GM21423 (cell line): ENCODE results near the gene GLOD4.

Source experiments
- ATAC-seq: cut with Tn5 transposase; IDR thresholded peaks from one replicate; pipeline ENCODE4 v1.9.1; 2021; ENCODE audit warnings: mild to moderate bottlenecking, moderate library complexity; ENCODE audit not compliant: unreplicated experiment

The GLOD4 gene

GRCh38 chr17:744937-745336, 37.1 kb downstream of the GLOD4 start:
- no peak for ATAC-seq

GRCh38 chr17:743139-743538, 38.9 kb downstream of the GLOD4 start:
- no peak for ATAC-seq

DNA sequence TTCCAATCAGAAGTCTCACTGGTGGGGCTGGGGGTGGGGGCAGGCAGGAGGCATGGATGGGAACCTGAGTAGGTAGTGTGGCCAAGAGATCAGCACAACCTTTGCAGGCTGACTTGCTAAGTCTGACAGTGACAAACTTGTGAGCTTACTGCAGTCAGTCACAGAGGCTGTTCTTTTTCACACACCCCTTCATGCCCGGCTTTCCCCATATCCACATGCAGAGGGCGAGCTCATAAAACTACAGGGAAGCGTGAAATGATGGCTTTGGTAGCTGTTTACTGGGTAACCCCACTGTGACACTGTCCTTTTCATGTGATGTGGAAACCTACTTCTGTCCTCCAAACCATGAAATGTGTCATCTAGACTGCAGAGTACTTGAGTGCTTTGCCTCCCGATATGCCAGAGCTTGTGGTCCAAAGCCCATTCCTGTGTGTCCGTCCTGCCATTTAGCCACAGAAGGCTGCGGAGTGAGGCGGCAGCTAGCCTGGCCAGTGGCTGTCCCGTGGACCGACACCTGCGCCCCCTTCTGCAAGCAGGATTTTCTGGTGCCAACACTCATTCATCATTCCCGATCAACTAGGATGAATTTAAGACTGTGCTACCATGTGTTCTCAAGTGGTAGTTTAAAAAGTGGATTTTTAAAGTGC, 39.8 kb downstream of the GLOD4 start:
- ATAC-seq: no peak

- ATAC-seq: peak; percentile 77
Observed at GRCh38 chr17:740240-741017, 41.7 kb downstream of the GLOD4 start.

DNA sequence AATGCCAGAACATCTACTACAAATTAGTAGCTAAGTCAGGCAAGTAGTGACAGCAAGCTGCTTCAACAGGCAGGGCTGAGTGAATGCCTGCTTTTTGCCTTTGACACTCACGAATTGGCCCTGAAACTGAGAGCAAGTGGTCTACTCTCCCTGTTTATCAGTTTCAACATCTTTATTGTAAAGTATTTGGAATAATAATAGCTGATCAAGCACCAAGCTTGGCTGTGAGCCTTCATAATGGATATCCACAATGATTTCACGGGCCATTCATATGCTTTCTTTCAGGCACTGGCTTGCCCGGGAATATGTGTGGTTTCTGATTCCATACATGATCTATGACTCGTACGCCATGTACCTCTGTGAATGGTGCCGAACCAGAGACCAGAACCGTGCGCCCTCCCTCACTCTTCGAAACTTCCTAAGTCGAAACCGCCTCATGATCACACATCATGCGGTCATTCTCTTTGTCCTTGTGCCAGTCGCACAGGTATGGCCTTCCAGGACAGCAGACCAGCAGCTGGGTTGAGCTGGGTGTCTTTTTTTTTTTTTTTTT, 44.4 kb downstream of the GLOD4 start:
- ATAC-seq: no peak

DNA sequence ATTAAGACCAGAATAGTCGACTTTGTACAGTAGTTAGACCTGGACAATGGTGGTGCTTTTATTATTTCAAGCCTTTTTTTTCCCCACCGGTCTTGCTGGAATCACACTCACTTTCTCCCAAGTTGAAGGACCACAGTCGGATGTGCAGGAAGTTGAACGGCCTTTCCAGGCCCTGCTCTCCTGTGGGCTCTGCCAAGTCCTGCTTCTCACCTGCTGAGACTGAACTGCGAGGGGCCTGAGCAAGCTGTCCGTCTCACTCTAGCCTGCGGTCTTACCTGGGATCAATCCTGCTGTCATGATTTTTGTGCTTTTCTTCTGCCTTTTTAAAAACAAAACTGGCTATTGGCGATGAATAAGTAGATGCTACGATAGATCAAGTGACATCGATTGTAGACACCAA, 48.3 kb downstream of the GLOD4 start:
- no peak for ATAC-seq

- ATAC-seq: peak; percentile 33
Observed at GRCh38 chr17:732902-733720, 49.0 kb downstream of the GLOD4 start.

DNA sequence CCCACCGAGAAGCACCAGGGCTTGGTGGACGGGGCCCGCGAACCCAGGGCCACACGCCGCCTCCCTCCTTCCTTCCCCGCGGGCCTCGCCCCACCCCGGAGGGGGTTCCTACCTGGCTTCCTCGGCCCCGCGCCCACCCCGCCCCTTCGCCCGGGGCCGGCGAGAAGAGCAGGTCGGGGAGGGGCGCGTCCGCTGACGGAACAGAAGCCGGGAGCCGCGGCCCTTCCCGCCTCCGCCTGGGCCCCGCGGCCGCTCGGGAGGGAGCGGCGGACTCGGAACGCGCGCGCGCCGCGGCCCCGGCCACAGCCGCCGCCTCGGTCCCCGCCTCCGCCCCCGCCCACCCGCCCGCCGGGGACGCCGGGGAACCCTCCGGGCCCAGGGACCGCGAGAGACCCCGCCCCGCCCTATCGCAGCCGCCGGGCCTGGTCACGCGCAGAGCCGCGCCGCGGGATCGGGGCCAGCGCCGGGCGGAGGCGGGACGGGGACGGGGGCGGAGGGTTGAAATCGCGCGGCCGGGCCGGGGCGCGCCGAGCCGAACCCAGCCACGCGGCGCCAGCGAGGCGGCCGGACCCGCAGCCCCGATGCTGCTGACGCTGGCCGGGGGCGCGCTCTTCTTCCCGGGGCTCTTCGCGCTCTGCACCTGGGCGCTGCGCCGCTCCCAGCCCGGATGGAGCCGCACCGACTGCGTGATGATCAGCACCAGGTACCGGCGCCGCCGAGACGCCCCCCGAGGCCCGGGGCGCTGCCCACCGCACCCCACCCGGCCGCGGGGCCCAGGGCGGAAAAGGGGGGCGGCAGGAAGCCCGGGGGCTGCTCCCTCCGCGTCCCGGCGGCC, 49.8 kb downstream of the GLOD4 start, which contains the start of gene TLCD3A:
TSS of gene TLCD3A (plus strand) at position 530 of the 835 bp plus-strand sequence. CDS start at position 582, 52 bp downstream.
- peak; percentile 61 for ATAC-seq

DNA sequence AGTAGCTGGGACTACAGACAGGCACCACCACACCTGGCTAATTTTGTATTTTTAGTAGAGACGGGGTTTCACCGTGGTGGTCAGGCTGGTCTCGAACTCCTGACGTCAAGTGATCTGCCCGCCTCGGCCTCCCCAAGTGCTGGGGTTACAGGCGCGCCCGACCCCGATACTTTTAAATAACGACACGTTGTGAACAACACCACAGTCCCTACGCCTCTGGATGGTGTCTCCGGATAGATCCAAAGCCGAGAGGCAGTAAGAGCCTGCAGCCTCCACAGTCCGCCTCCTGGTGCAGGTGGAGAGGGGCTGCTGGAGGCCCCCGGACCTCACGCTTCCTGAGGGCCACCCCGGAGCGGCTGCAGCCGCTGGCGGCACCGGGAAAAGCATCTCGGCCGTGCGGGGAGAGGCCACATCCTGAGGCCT, 50.4 kb downstream of the GLOD4 start:
- ATAC-seq: peak; percentile 15

GRCh38 chr17:728911-729310, 53.2 kb downstream of the GLOD4 start:
- ATAC-seq: no peak

DNA sequence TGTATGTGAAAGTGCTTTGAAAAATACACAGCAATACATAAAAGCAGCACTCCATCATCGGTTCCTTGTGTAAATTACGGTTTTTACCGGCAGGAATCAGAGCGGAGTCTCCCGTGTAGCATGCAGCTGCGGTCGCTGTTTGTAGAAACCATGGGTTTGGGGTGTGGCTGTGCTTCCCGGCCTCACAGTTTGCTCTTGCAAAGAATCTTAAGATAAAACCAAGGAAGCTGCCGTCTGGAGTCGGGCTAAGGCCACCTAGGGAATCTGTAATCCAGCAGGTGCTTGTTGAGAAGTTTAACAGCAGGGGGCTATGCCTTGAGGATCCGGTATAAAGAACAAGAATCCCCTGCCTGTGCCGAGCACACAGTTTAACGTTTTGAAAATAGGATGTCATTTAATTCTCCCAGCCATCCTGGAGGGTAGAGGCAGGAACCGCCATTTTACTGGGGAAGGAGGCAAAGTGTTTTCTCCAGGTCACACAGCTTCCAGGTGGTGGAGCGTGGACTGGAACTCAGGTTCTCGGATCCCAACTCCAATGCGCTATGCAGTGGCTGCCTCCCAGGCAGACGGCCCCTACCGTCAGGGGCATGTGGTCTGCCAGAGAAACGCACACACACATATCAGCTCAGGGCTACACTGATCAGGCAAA, 55.7 kb downstream of the GLOD4 start:
- ATAC-seq: no peak

DNA sequence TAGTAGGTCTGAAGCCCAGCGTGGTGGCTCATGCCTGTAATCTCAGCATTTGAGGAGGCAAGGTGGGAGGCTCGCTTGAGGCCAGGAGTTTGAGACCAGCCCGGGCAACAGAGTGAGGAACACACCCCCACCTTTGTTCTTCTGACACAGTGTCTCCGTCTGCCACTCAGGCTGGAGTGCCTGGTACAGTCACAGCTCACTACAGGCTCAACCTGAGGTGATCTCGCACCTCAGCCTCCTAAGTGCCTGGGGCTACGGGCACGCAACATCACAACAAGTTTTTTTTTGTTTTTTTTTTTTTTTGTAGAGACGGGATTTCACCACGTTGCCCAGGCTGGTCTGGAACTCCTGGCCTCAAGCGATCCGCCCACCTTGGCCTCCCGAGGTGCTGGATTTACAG, 56.3 kb downstream of the GLOD4 start:
- no peak for ATAC-seq

DNA sequence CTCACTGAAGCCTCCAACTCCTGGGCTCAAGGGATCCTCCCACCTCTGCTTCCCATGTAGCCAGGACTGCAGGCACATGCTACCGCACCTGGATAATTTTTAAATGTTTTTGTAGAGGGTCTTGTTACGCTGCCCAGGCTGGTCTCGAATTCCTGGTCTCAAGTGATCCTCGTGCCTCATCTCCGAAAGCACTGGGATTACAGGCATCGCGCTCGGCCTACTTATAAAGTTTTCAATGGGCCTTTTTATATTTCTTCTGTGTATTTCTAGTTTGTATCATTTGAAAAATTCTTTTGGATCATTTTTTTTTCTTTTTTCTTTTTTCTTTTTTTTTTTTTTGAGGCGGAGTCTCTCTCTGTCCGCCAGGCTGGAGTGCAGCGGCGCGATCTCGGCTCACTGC, 57.0 kb downstream of the GLOD4 start:
- ATAC-seq: no peak

DNA sequence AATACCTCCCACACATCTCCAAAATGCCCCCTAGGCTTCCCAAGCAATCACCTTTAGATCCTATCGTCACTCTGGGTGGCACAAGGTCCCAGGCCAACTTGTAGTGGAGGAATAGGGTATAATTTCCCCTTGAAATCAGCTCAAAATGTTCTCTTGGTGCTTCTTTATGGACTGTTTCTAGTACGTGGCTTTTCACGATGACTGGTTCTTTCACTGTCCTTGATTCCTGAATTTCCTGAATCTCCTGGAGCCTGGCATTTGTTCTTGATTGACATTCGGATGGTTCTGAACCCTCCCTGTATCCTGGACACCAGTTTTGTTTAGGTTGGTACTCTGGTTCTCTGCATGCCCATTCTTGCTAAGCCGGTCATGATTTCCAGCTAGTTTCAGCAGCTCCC, 60.5 kb downstream of the GLOD4 start:
- ATAC-seq: no peak

DNA sequence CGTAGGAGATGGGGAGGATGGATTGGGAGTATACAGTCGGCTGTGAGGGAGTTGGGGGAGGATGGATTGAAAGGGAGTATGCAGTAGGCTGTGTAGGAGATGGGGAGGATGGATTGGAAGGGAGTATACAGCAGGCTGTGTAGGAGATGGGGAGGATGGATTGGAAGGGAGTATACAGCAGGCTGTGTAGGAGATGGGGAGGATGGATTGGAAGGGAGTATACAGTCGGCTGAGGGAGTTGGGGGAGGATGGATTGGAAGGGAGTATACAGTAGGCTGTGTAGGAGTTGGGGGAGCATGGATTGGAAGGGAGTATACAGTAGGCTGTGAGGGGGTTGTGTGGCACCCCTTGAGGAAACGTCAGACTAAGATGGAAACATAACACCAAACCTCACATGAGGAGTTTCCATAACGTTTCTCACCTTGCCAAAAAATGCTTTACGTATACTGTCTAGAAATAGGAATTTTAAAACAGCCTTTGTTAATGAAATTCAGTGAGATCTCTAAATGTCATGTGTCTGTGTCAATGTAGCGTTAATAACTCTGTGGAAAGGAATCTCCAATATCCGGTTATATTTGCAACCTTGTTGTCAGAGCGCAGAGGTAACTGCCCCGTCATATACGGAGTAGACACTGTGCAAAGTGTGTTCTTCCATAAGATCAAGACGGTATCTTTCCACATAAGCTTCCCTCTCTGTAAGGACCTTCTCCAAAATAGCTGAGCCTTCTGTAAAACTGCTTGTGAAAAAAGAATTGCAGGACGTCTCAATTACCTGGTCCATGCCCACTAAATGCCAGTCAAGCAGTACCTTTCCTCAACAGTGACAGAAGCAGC, 61.2 kb downstream of the GLOD4 start:
- no peak for ATAC-seq

DNA sequence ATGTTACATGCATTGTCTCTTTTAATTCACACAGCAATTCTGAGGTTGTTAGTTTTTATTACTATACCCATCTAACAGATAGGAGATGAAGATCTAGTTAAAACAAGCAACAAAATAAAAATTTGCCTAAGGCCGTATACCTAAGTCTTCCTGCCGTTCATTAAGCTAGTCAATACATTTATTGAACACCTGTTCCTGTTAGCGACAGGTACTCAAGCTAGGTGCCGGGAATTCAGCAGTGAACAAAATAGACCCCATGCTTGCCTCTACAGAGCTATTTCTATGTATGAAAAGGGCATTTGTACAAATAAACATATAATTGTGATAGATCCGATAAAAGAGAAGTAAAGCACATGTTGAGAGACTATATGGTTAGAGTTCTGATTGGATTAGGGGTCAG, 64.0 kb downstream of the GLOD4 start:
- no peak for ATAC-seq
